Motor neuron (in vitro differentiated cells): ENCODE results near the gene BMERB1. TPM values are rescaled to one million over a fixed set of nuclear protein-coding genes. Genes with fewer than 3 reads are reported as not detected.
A peak's percentile ranks its signal among the peaks of the same experiment; 100 is the strongest.
"Not testable (repeated sequence)": the region's sequence is repeated elsewhere in the genome, so short reads cannot be mapped to it uniquely, and the experiment has no call there.

ENCODE experiments used
- ATAC-seq, 8 experiments: fragments of 200-7000 bp; cut with Tn5 transposase; replicated peaks in 6 of 8; 2 replicates each; pipeline ENCODE4 v1.8.0; 2021; ENCODE audit warnings: mild to moderate bottlenecking in 8 of 8, moderate library complexity in 8 of 8
- H3K27ac ChIP-seq, 2 donors: fragments of 250-450 bp; sonication (Bioruptor Pico); 2 replicates each; pipeline ENCODE4 v1.9.0; 2021; ENCODE audit warnings: antibody characterized with exemption in 2 of 2, mild to moderate bottlenecking in 2 of 2, moderate library complexity in 1 of 2
- H3K4me1 ChIP-seq, 2 donors: fragments of 250-450 bp; sonication (Bioruptor Pico); replicated peaks in 1 of 2; 2 replicates each; pipeline ENCODE4 v1.6.1; 2021; ENCODE audit warnings: antibody characterized with exemption in 2 of 2, mild to moderate bottlenecking in 2 of 2, moderate library complexity in 1 of 2
- H3K4me3 ChIP-seq, 5 donors: fragments of 250-450 bp; sonication (Bioruptor Pico); 2 replicates each; pipeline ENCODE4 v1.9.0; 2021; ENCODE audit warnings: antibody characterized with exemption in 5 of 5, mild to moderate bottlenecking in 5 of 5, moderate library complexity in 4 of 5
- WGBS, 10 experiments: fragments of 450-650 bp; shearing (Covaris generic); methylation state at CpG; one replicate each; pipeline ENCODE4 v1.0.0; 2022; 5-methylcytosine and 5-hydroxymethylcytosine counted together
- in situ Hi-C, 9 experiments: fragments of 400-800 bp; cut with MboI; loops; one replicate each; pipeline ENCODE4 v1.15.0; 2021; ENCODE audit warnings: low sequenced_read_pairs in 9 of 9, low pct_unique_long_range_greater_than_20kb in 2 of 9; ENCODE audit not compliant: unreplicated experiment in 9 of 9
- total RNA-seq, 8 experiments: library from RNA; unstranded; fragments of 300-600 nt; gene quantifications; 2 replicates each; pipeline versions ENCODE4 v1.2.3 to v1.2.4, GENCODE V29; 2022

BMERB1 gene
- total RNA-seq, 8 experiments from 2014 or later = 11.3 to 125 (median 56.1) TPM

GRCh38 chr16:15571557-15571956, 137.2 kb downstream of the BMERB1 start:
- in situ Hi-C loops = no loop called here
- 0 to 100% (median 63%) methylated on average over 1 to 6 of the region's 6 CpGs; no CpG with 5 or more reads in 4 of the 10 experiments for WGBS, 10 experiments
- no peak overlapping the region for H3K27ac ChIP-seq

GRCh38 chr16:15572329-15573001, 138.1 kb downstream of the BMERB1 start:
- peak in 2 of 8 experiments; percentile 23 to 34 for ATAC-seq
- H3K27ac ChIP-seq = no peak overlapping the region
- H3K4me3 ChIP-seq = no peak overlapping the region
- no peaks in the 10 kb centered on the region for H3K4me1 ChIP-seq
- WGBS, 10 experiments = 24 to 92% (median 55%) methylated on average over 2 to 9 of the region's 9 CpGs; no CpG with 5 or more reads in 1 of the 10 experiments
- in situ Hi-C loops = no loop called here

More at GRCh38 chr16:15571557-15571956, 137.2 kb downstream of the BMERB1 start:
- ATAC-seq = peak in 3 of 8 experiments; percentile 34 to 63 (median 56)
- Histone ChIP-seq H3K4me3 (no peak overlapping the region), H3K4me1 (no peaks in the 10 kb centered on the region)

DNA sequence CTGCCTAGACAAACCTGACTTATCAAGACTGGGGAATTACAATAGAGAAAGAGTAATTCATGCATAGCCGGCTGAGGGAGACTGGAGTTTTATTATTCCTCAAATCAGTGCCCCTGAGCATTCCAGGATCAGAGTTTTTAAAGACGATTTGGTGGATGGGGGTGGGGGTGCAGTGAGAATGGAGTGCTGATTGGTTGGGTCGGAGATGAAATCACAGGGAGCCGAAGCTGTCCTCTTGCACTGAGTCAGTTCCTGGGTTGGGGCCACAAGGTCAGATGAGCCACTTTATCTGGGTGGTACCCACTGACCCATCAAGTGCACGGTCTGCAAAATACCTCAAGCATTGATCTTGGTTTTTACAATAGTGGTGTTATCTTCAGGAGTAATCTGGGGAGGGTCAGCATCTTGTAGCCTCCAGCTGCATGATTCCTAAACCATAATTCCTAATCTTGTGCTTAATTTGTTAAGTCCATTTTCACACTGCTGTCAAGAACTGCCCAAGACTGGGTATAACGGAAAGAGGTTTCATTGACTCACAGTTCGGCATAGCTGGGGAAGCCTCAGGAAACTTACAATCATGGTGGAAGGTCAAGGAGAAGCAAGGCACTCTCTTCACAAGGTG, 139.0 kb downstream of the BMERB1 start:
- Histone ChIP-seq H3K4me3 (no peak overlapping the region), H3K4me1 (no peaks in the 10 kb centered on the region), H3K27ac (no peak overlapping the region)
- no peak for ATAC-seq
- in situ Hi-C loops = no loop called here
- WGBS, 10 experiments = 16 to 100% (median 90%) methylated on average over 2 to 7 of the region's 7 CpGs; no CpG with 5 or more reads in 2 of the 10 experiments

- 80 to 100% (median 92%) methylated on average over 1 to 9 of the region's 11 CpGs for WGBS, 10 experiments
- in situ Hi-C loops, ATAC-seq, H3K27ac ChIP-seq, H3K4me3 ChIP-seq, H3K4me1 ChIP-seq: not testable (repeated sequence)
Measured at GRCh38 chr16:15573896-15574613, 139.7 kb downstream of the BMERB1 start.

GRCh38 chr16:15574614-15574948, 140.2 kb downstream of the BMERB1 start:
- no peak for ATAC-seq
- in situ Hi-C loops = no loop called here
- Histone ChIP-seq H3K4me3 (no peak overlapping the region), H3K27ac (no peak overlapping the region), H3K4me1 (no peaks in the 10 kb centered on the region)
- WGBS, 10 experiments = 88 to 100% (median 97%) methylated on average over 1 to 8 of the region's 10 CpGs; no CpG with 5 or more reads in 1 of the 10 experiments

DNA sequence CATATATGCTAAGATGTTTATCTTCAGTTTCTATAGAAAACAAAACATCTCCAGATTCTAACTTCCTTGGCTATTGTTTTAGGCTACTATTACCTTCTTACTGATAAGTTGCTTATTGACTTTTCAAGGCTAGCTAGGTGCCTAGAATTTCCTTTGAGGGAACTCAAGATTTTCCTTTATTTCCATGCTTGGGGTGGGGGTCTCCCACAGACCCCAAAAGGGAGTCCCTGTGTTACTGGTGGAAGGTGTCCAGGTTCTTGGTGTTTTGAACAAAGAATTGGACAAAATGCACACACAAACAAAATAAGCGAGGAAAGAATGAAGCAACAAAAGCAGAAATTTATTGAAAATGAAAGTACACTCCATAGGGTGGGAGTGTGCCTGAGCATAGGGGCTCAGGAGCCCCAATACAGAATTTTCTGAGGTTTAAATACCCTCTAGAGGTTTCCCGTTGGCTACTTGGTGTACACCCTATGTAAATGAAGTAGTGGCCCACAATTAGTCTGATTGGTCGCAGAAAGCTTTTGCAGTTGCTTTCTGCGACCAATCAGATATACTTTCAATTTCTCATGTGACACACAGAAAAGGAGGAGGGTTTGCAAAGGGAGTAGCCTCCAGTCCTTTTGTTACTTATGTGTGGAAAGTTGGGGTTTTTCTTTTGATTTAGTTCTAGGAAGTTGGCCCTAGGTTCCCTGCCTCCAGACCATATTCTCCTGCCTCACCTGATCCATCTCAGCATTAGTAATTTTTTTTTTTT, 141.1 kb downstream of the BMERB1 start:
- 60 to 100% (median 96%) methylated on average over 1 to 4 of the region's 4 CpGs for WGBS, 10 experiments
- no peak for ATAC-seq

GRCh38 chr16:15576960-15577958, 142.9 kb downstream of the BMERB1 start:
- Histone ChIP-seq H3K4me3 (no peak overlapping the region), H3K4me1 (no peaks in the 10 kb centered on the region), H3K27ac (no peak overlapping the region)
- peak in 3 of 8 experiments; percentile 49 to 77 (median 66) for ATAC-seq
- 82 to 98% (median 93%) methylated on average over 3 to 17 of the region's 20 CpGs for WGBS, 10 experiments
- in situ Hi-C loops = no loop called here

More for the DNA sequence above, 141.1 kb downstream of the BMERB1 start:
- in situ Hi-C loops = no loop called here
- Histone ChIP-seq H3K4me1 (no peaks in the 10 kb centered on the region), H3K27ac (no peak overlapping the region), H3K4me3 (no peak overlapping the region)

- no peak overlapping the region for H3K27ac ChIP-seq
- WGBS, 10 experiments = 74 to 100% (median 95%) methylated on average over 1 to 3 of the region's 4 CpGs; no CpG with 5 or more reads in 4 of the 10 experiments
- H3K4me3 ChIP-seq = no peak overlapping the region
- no peaks in the 10 kb centered on the region for H3K4me1 ChIP-seq
- in situ Hi-C loops = no loop called here
- ATAC-seq = no peak
Measured at GRCh38 chr16:15578824-15579223, 144.4 kb downstream of the BMERB1 start.

- Histone ChIP-seq H3K4me3 (no peak overlapping the region), H3K4me1 (no peaks in the 10 kb centered on the region), H3K27ac (no peak overlapping the region)
- ATAC-seq = no peak
- in situ Hi-C loops = no loop called here
- 83 to 100% (median 98%) methylated on average over 2 to 10 of the region's 10 CpGs; no CpG with 5 or more reads in 1 of the 10 experiments for WGBS, 10 experiments
Measured at GRCh38 chr16:15581127-15581815, 146.9 kb downstream of the BMERB1 start.

- ATAC-seq = no peak
- no peak overlapping the region for H3K4me3 ChIP-seq
- in situ Hi-C loops = no loop called here
- 67 to 97% (median 90%) methylated on average over 2 to 4 of the region's 4 CpGs; no CpG with 5 or more reads in 5 of the 10 experiments for WGBS, 10 experiments
- no peak overlapping the region for H3K27ac ChIP-seq
- H3K4me1 ChIP-seq = no peaks in the 10 kb centered on the region
Measured at GRCh38 chr16:15583526-15583925, 149.1 kb downstream of the BMERB1 start.

DNA sequence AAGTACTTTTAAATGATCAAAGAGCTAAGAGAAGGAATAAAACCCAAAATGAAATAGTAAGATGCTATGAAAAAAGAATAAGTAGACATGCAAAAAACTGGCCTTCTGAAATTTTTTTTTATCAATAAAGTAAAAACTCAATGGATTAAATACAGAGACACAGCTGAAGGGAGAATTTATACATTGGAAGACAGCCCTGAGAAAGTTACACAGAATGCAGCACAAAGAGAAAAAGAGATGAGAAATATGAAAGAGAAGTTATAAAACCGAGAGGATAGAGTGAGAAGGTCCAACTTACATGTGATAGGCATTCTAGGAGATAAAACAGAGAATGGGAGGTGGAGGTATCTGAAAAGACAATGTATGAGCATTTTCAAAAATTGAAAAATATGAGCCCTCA, 151.6 kb downstream of the BMERB1 start:
- no peak overlapping the region for H3K4me3 ChIP-seq
- H3K27ac ChIP-seq = no peak overlapping the region
- in situ Hi-C loops = no loop called here
- 12 to 100% (median 71%) methylated on average over 1 of the region's 1 CpG for WGBS, 10 experiments
- peaks cover 3 to 7% of the 10 kb centered on the region in 2 donors for H3K4me1 ChIP-seq
- ATAC-seq = no peak
